ENCODE measurements around the gene TAF1D.

DNA sequence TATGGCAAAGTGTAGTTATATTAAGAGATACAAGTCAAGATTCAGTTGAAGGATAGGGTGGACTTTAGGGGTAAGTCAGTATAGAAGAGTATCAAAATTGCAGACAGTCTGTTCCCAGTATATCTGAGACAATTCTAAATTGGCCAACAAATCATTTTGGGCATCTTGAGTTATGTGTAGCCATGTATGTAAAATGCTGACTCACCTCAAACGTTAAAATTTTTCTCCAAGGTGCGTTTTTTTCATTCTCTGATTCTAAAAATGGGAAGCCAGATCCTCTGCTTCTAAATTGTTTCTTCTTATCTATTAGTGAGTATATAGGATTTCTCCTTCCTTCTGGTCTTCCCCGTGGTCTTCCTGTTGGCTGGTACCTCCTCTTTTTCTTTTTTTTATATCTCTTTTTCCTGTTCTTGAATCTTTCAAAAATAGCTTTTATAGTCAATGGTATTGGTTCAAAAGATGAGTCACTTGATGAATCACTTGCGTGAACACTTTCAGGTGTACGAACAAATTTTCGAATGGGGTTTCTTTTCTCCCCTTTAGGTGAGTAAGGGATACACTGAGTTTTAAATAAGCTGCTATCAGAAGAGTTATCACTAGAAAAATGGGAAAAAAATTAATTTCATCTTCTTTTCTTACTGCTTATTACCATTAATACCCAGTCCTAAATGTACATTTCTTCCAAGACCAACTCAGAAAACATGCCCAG, 3.2 kb downstream of the TAF1D start:
- TF ChIP-seq, protein P1, sequence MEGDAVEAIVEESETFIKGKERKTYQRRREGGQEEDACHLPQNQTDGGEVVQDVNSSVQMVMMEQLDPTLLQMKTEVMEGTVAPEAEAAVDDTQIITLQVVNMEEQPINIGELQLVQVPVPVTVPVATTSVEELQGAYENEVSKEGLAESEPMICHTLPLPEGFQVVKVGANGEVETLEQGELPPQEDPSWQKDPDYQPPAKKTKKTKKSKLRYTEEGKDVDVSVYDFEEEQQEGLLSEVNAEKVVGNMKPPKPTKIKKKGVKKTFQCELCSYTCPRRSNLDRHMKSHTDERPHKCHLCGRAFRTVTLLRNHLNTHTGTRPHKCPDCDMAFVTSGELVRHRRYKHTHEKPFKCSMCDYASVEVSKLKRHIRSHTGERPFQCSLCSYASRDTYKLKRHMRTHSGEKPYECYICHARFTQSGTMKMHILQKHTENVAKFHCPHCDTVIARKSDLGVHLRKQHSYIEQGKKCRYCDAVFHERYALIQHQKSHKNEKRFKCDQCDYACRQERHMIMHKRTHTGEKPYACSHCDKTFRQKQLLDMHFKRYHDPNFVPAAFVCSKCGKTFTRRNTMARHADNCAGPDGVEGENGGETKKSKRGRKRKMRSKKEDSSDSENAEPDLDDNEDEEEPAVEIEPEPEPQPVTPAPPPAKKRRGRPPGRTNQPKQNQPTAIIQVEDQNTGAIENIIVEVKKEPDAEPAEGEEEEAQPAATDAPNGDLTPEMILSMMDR (IDR thresholded peaks at IDR 0.05): no peak
- TF ChIP-seq POLR2A (IDR thresholded peaks at IDR 0.05): no peak

Data from breast epithelium (tissue), 3 donors.